ENCODE results near the gene RIPK3.
"Not testable (repeated sequence)": the region's sequence is repeated elsewhere in the genome, so short reads cannot be mapped to it uniquely, and the experiment has no call there.

The RIPK3 gene

DNA sequence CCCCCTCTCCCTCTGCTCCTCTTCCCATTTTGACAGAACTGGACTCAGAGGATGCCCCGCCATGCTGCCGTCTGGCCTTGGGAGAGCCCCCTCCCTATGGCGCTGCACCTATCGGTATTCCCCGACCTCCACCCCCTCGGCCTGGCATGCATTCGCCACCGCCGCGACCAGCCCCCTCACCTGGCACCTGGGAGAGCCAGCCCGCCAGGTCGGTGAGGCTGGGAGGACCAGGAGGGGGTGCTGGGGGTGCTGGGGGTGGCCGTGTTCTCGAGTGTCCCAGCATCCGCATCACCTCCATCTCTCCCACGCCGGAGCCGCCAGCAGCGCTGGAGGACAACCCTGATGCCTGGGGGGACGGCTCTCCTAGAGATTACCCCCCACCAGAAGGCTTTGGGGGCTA, 29.7 kb upstream of the RIPK3 start:
- no peak for DNase-seq

DNA sequence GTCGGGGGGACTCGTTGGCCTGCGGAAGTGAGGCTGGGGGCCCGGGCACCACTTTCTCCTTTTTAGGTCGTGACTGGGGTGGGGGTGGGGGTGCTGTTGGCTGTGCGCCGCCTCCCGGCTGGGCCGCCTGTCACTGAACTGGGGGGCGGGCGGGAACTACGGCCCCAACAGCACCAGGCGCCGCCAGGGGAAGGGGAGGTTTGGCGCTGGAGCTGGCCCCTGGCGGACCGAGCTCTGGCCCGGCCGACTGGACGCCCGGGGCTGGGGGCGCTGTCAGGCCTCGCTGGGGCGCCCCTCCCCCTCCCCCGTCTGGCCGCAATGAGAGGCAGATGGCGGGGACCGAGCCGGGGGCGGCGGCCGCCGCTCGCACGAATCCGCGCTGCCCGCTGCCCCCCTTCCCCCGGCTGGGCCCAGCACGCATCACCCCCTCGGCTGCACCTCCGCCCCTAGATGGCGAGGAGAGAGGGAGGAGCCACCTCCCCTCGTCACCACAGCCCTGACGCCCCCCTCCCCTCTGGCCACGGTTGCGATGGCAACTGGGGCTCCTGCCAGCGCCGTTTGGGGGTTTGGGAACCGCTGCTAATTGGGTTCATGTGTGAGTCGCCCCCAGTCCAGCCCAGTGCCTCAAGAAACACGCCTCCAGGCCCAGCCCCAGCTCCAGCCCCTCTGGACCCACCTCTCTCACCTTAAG, 28.9 kb upstream of the RIPK3 start:
- DNase-seq: peak; percentile 43

DNA sequence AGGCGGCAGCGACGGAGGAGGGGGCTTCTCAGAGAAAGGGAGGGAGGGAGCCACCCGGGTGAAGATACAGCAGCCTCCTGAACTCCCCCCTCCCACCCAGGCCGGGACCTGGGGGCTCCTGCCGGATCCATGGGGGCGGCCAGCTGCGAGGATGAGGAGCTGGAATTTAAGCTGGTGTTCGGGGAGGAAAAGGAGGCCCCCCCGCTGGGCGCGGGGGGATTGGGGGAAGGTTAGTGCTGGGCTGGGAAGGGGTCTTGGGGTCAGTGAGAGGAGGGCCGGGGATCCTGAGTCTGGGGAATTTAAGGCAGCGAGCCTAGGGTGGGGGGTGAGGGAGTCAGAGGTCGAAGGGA, 28.4 kb upstream of the RIPK3 start:
- DNase-seq: no peak

DNA sequence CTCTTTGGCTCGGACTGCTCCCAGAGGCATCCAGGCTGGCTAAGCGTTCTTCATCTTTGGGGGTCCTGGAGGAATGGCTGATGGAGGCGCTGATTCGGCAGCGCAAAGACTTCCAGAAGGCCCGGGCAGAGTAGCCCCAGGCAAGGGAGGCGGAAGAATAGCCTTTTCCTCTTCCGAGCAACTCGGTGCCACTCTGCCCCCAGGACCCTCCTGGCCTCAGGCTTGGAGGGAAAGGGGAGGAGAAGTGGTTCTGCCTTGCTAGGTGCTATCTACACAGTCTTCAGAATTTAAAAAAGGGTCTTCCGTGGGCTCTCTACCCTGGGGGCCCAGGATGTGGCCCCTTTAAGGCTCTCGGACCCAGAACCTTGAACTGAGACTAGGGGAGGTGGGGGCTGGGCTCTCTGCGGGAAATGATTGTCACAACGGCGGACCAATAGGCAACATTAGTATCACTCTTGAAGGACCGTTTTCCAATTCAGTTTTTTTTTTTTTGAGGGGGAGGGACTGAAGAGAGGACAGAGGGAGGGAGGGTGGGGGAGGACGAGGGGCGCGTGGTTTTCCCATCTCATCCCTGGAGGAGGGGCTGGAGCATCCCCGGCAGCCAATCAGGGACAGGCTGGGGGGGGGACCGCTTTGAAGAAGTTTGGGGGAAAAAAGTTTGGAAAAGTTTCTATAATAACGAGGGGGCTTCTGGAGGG, 27.9 kb upstream of the RIPK3 start, which contains the start of gene NFATC4:
NFATC4 (plus strand) TSS at position 671 of the 698 bp plus-strand sequence. CDS start 157 bp downstream, outside the sequence.
- DNase-seq: peak; percentile 90

DNA sequence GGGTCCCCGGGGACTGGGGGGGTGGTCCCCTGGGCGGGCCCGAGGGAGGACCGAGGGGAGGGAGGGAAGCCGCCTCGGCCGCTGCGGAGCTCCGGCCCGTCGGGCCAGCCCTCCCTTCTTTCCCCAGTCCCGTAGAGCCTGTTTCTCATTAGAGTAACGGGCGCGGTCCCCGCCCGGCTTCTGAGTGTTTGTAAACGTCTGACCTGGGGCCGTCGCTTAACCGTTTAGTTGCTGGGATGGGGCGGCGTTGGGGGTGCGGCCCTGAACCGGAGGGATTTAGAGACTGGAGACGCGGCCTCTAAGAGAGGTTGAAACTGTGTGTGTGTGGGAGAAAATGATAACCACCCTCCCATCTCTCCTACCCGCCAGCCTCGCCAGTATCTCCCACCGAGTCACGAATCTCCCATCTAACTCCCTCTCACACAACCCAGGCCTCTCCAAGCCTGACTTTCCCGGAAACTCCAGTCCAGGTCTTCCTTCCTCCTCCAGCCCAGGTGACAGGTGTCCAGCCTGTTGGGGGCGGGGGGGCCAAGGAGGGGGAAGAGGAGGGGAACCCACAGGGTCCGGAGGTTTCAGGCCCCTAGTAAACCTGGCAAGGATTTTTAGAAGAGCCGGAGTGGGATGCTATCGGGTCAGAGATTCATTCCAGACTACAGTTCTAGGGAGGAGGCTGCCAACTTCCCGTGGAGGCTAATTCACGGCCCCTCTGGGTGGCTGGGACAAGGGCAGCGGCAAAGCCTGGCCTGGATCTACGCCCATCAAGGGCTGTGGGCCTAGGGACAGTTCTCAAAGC, 27.1 kb upstream of the RIPK3 start:
- peak; percentile 97 for DNase-seq

DNA sequence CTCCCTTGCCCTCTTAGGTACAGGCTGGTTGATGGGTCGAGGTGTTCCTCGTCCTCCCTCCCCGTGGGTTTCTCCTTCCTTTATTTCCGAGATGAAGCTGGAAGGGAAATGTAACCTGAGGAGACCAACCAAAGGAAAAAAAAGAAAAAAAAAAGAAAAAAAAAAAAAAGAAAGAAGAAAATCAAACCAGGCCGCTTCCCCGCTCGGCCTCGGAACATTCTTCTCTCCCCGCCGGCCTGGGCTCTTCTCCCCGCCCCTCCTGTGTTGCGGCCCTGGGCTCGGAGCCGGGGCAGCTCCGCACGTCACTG, 26.6 kb upstream of the RIPK3 start:
- no peak for DNase-seq

DNA sequence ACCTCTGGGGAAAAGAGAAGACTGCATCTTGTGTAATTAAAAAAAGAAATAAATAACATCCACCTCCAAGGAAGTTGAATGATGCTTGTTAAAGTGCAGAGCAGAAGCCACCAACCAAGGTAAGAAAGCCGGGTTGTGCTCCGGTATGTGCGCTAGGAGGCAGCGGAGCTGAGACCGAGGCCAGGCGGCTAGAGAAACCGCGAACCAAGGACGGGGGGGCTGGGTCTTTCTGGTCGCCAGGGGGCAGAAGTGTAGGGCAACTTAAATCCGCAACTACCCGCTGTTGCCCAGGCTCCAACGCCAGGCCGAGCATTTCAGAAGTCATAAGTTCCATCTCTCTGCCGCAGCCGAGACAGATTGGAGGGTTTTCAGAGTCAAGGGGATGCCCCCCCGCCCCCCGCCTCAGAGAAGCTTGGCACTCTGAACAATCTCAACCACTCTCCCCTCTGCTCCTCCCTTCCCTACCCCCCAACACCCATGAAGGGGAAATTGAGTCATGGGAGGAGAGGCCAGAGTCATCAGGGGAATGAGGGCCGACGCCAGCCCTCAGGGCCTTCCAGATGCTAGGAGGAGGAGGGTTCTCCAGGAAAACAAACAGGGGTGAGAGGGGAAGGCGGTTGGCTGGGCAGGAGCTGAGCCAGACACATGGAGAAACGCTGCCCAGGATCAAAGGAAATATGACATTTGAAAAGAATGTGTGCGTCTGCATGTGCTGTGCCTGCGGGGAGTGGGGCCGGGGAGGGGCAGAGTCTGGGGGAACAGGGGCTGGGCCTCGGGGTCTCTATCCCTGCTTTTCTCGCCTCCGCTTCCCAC, 26.0 kb upstream of the RIPK3 start:
- peak; percentile 78 for DNase-seq

DNA sequence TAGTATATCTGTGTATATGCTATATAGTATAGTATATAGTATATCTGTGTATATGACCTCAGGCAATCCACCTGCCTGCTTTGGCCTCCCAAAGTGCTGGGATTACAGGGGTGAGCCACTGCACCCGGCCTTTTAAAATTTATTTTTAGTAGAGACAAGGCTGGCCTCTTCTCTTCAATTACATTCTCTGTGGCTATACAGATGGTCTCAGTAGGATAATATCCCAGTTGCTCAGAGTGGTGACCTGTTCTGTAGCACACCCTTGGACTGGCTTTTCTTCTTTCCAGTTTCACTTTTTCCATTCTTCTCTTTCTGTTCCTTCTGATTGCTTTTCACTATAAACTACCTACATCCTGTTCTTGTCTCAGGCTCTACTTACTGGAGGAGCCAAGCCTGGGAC, 25.1 kb upstream of the RIPK3 start:
- DNase-seq: no peak

DNA sequence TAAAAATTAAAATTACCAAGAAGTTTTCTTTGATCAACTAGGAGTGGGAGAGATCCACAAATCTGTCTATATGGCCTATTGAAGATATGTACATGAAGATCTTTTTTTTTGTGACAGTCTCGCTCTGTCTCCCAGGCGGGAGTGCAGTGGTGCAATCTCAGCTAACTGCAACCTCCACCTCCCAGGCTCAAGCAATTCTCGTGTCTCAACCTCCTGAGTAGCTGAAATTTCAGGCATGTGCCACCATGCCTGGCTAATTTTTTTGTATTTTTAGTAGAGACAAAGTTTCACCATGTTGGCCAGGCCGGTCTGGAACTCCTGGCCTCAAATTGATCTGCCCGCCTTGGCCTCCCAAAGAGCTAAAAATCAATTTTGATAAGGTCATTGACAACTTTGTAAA, 23.6 kb upstream of the RIPK3 start:
- DNase-seq: no peak

DNA sequence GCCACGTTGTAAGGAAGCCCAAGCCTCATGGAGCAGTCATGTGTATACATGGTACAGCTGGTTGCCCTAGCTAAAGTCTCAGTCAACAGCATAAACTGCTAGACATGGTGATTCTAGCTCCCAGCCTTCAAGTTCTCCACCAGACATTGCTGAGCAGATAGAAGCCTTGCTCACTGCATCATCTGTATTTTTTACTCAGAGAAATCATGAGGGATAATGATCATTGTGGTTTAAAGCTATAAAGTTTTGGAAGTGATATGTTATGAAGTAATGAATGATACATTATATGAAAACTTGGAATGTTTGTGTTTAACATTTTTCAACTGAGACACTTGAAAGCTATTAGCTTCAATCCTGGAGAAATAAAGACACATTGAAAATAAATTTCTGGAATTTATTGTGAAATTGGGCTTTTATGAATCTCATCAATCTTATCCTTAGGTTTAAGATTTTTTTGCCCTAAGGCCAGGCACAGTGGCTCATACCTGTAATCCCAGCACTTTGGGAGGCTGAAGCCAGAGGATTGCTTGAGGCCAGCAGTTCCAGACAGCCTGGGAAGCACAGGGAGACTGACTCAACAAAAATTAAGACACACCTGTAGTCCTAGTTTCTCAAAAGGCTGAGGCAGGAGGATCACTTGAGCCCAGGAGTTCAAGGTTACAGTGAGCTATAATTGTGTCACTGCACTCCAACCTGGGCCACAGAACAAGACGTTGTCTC, 22.6 kb upstream of the RIPK3 start:
- DNase-seq: no peak

DNA sequence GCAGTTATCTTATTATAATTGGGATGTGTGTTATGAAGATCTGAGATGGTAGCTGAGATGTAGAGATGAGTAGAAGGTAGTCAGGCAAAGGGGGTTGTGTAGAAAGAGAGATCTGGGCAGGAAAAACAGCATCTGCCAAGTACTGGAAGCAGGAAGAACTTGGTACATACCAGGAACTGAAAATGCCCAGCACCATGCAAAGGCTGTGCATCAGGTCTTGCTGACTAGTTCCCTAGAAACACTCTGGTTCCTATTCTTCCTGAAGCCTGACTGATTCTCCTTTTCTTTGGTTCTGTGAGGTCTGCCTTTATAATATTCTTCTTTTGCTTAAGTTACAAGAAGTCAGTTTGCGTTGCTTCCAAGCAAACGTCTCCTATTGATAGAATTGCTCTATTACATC, 21.5 kb upstream of the RIPK3 start:
- no peak for DNase-seq

DNA sequence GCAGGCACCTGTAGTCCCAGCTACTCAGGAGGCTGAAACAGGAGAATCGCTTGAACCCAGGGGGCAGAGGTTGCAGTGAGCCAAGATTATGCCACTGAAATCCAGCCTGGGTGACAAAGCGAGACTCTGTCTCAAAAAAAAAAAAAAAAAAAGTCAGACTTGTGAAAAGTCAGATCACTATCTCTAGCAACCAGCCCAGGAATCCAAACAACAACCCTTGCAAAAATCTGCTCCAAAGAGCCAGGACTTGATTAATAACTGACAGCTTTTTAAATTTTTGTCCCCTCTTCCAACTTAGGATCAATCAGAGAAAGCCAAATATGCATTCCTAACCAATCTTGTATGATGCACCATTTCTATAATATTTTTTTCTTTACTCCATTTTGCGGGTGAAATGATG, 20.5 kb upstream of the RIPK3 start:
- DNase-seq: no peak

DNA sequence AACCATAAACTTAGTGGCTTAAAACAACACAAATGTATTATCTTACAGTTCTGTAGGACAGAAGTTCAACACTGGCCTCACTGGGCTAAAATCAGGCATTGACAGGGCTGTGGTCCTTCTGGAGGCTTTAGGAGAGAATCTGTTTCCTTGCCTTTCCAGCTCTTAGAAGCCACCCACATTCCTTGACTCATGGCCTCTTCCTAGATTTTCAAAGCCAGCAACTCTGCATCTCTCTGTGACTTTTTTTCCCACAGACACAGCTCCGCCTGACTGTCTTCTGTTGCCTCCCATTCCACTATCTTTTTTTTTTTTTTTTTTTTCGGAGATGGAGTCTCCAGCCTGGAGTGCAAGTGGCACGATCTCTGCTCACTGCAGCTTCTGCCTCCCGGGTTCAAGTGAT, 16.4 kb upstream of the RIPK3 start:
- DNase-seq: no peak

DNA sequence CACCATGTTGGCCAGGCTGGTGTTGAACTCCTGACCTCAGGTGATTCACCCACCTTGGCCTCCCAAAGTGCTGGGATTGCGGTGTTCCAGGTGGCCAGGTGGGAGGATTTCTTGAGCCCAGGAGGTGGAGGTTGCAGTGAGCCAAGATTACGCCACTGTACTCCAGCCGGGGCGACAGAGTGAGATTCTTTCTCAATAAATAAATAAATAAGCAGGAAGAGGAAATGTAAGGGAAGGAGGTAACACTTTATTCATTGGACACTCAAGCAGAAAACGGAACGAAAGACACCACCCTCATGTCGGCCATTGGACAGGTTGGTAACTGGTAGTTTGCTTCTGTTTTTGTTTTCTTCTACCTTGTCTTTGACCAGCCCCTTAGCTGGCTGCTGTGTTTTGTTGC, 15.2 kb upstream of the RIPK3 start:
- DNase-seq: no peak

DNA sequence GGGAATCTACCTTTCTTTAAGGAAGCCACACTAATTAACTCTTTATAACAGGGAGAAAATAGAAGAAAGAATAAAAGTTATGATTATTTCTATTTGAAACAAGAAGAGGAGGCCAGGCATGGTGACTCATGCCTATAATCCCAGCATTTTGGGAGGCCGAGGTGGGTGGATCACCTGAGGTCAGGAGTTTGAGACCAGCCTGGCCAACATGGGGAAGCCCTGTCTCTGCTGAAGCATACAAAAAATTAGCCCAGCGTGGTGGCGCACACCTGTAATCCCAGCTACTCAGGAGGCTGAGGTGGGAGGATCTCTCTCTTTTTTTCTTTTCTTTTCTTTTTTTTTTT, 14.7 kb upstream of the RIPK3 start:
- DNase-seq: not testable (repeated sequence)

DNA sequence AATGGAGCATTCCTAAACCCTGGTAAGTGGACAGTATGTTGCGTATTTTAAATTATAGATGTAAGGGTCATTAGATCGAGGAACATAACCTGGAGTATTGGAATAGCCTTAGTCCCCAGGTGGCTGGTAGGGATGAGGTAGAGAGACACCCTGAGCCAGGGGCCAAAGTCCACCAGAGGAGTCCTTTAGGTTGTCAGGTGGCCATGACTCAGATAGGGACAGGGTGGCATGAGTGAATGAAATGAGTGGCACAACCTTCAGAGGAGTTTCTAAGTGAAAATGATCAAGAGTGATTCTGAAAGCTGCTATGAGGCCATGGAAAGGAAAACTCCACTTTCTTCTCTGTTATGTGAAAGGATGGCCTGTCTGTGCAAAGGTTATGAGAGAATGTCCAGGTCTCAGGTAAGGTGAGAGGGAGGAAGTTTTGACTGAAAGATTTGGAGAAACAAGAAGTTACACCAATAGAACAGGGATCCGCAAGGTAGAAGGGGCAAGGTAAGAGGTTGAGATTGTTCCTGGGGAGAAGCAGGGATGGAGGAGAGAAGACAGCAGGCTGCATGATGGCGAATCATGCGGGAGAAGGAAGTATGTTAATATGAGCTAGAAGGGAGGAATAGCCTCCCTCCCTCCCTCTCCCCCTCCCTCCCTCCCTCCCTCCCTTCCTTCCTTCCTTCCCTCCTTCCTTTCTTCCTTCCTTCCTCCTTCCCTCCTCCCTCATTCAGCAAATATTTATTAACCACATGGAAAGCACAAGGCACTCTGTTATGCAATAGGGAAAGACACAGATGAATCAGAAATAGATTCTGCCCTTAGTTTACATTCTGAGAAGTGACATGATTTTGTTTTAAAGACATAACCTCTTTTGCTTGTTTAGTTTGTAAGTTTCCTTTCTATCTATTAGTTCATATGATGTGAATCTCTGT, 14.0 kb upstream of the RIPK3 start:
- DNase-seq: no peak

DNA sequence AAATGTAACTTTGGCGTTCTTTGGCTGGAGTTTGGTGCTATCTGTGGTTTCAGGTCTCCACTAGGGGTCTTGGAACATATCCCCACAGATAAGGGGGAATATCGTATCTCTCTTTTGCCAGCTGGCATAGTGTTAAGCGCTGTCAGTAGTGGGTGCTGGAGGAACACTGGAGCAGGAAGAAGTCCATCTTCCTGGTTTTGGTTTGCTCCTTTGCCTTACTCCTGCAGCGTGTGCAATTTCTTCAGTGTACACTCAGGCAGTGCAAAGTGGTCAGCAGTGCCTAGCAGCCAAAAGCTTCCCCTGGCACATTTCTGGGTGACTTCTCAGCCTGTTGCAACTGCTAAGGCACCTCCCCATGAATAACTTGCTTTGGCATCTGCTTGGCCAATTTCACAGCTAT, 11.7 kb upstream of the RIPK3 start:
- DNase-seq: no peak

DNA sequence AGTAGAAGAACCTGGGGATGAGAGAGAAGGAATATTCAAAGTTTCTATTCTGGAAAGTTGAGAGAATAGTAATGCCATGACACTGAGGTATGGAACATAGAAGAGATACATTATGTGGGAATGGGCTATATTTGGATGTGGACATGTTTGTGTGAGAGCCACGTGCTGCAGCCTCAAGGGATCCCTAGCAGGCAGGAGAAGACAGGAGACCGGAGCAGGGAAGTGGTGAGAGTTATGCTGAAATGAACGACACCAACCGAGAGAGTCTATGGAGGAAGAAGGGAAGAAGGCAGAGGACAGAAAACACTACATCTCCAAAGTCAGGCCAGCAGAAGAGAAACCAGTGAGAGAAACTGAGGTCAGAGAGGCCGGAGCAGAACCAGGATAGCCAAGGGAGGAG, 10.0 kb upstream of the RIPK3 start:
- DNase-seq: no peak

DNA sequence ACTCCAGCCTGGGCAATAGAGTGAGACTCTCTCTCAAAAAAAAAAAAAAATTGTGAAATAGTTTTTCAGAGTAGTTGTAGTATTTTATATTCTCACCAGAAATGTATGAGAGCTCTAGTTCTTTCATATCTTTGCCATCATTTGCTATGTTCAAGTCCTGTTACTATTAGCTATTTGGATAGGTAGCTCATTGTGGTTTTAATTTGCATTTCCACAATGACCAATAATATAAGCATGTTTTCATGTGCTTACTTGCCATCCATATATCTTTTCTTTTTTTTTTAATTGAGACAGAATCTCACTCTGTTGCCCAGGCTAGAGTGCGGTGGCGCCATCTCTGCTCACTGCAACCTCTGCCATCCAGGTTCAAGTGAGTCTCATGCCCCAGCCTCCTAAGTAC, 8.4 kb upstream of the RIPK3 start:
- no peak for DNase-seq

DNA sequence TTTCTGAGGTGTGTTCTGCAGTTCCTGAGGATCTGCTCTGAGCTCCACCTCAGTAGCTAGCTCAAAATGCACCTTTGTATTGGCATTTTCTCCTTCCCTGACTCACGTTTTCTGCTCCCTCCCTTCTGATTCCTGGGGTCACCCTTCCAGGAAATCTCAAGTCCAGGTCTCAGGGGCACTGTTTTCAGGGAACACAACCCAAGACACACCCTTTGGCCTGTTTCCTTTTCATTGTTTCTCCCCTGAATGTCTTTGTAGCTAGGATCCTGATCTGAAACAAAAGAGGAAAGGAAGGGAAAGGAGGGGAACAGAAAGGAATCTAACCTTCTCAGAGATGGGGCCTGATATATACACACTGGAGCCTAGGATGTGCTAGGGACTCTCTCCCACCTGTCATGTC, 7.3 kb upstream of the RIPK3 start:
- DNase-seq: no peak

DNA sequence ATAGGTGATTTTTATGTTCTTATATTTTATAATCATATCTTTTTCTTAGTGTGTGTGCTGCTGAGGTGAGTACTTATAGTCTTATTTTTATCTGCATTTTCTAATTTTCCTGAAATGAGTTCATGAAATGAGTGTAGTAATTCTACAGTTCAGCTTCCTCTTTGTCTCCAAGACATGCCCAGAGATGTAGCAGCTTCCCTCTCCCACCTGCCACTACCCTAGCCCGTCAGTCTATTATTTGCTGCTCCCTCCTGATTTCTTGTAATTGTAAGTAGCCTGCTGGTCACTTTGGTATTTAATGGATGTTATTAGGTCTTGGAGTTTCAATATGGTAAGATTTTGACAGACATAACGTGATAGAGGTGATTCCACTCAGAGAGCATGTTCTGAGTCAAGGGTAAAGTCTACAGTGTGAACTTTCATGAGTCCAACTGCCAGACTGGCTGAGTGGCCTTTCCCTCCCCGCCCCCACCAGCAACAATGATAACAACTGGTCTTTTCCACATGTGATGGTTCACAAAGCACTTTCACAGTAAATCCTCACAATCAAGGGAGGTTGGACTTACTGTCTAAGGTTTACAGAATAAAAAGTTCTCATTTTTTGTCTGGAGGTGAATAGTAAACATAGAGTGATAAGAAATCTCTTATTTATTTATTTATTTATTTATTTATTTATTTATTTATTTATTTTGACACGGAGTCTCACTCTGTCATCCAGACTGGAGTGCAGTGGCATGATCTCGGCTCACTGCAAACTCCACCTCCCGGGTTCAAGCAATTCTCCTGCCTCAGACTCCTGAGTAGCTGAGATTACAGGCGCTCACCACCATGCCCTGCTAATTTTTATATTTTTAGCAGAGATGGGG, 4.2 kb upstream of the RIPK3 start:
- DNase-seq: no peak
